ENCODE results near the gene SMIM24. TPM values are rescaled to one million over a fixed set of nuclear protein-coding genes. Genes with fewer than 3 reads are reported as not detected.

Gene SMIM24
- total and polyA plus RNA-seq, 2 donors (not counting 1 experiment from before 2014, with no cell fraction given) = not detected

- Histone ChIP-seq H3K27me3 (replicated peaks in 1 of 4; ENCODE audit: control extremely low read depth in 1 of 4, control insufficient read depth in 3 of 4, insufficient read depth in 4 of 4, low read length in 3 of 4) (no peaks in the 10 kb centered on the region), H3K4me1 (ENCODE audit: control insufficient read depth in 2 of 2, insufficient read depth in 2 of 2, low read length in 2 of 2) (peaks cover 0 to 4% of the 10 kb centered on the region in 2 donors), H4K20me1 (ENCODE audit: control insufficient read depth, insufficient read depth, low read length, poor library complexity, severe bottlenecking) (peaks cover 96% of the 10 kb centered on the region), H3K4me2 (replicated peaks; ENCODE audit: low read depth, low read length, poor library complexity, severe bottlenecking) (no peak overlapping the region), H2AFZ (ENCODE audit: insufficient read depth, low read depth, low read length, poor library complexity, severe bottlenecking) (no peak overlapping the region), H3K9me3 (ENCODE audit: control extremely low read depth in 1 of 3, control insufficient read depth in 2 of 3, insufficient read depth in 1 of 3, low read length in 2 of 3) (no peaks in the 10 kb centered on the region), H3K79me2 (ENCODE audit: control insufficient read depth, insufficient read depth, low read length) (peaks cover 71% of the 10 kb centered on the region), H3K4me3 (ENCODE audit: control extremely low read depth in 1 of 5, extremely low read depth in 1 of 5, insufficient read depth in 1 of 5, low read depth in 2 of 5, low read length in 4 of 5) (no peak overlapping the region), H3K36me3 (replicated peaks in 1 of 2; ENCODE audit: control extremely low read depth in 1 of 2, control insufficient read depth in 1 of 2, extremely low read depth in 1 of 2, insufficient read depth in 2 of 2, low read length in 1 of 2) (peaks cover 0 to 74% of the 10 kb centered on the region in 2 experiments), H3K9ac (ENCODE audit: low read length) (no peak overlapping the region), H3K27ac (ENCODE audit: low read length in 2 of 2) (no peak overlapping the region)
- H3K9me3 Mint-ChIP-seq (ENCODE audit: insufficient read depth) = no peaks in the 10 kb centered on the region
- ChIA-PET CTCF (no interaction called here), POLR2A (interaction anchor here (0.7 kb wide), 1 partner anchor 19 kb away, joined by 6 read pairs; no protein-coding TSS in a partner anchor)
- DNase-seq (no peak), ATAC-seq (ENCODE audit: low read depth) (no peak)
- H3K4me1 Mint-ChIP-seq = peaks cover 11% of the 10 kb centered on the region
- intact Hi-C loops (cut with micrococcal nuclease) = no loop called here
- no peak overlapping the region for H3K4me3 Mint-ChIP-seq
- TF ChIP-seq EZH2 (IDR thresholded peaks at IDR 0.05; ENCODE audit: borderline replicate concordance, insufficient read depth, low read depth, low read length, poor library complexity, severe bottlenecking) = no peak
- TF ChIP-seq, protein P1, sequence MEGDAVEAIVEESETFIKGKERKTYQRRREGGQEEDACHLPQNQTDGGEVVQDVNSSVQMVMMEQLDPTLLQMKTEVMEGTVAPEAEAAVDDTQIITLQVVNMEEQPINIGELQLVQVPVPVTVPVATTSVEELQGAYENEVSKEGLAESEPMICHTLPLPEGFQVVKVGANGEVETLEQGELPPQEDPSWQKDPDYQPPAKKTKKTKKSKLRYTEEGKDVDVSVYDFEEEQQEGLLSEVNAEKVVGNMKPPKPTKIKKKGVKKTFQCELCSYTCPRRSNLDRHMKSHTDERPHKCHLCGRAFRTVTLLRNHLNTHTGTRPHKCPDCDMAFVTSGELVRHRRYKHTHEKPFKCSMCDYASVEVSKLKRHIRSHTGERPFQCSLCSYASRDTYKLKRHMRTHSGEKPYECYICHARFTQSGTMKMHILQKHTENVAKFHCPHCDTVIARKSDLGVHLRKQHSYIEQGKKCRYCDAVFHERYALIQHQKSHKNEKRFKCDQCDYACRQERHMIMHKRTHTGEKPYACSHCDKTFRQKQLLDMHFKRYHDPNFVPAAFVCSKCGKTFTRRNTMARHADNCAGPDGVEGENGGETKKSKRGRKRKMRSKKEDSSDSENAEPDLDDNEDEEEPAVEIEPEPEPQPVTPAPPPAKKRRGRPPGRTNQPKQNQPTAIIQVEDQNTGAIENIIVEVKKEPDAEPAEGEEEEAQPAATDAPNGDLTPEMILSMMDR (IDR thresholded peaks at IDR 0.05) = no peak
- H3K27me3 Mint-ChIP-seq = no peaks in the 10 kb centered on the region
- H3K27ac Mint-ChIP-seq = no peak overlapping the region
- 99% methylated on average over 21 of the region's 21 CpGs for WGBS (ENCODE audit: insufficient coverage)
Measured at GRCh38 chr19:3523361-3524077, 43.2 kb upstream of the SMIM24 start.

Data from B cell (primary cell).